ENCODE measurements around the gene IFIT2.

Gene IFIT2

DNA sequence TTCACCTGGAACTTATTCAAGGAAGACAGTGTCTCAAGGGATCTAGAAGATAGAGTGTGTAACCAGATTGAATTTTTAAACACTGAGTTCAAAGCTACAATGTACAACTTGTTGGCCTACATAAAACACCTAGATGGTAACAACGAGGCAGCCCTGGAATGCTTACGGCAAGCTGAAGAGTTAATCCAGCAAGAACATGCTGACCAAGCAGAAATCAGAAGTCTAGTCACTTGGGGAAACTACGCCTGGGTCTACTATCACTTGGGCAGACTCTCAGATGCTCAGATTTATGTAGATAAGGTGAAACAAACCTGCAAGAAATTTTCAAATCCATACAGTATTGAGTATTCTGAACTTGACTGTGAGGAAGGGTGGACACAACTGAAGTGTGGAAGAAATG lies 36.9 kb downstream of the IFIT2 start:
- no peak overlapping the region for H3K27ac ChIP-seq
- no peak for TF ChIP-seq ZFX (IDR thresholded peaks at IDR 0.05)
- TF ChIP-seq CTCF (conservative IDR thresholded peaks at IDR 0.05), result no peak

DNA sequence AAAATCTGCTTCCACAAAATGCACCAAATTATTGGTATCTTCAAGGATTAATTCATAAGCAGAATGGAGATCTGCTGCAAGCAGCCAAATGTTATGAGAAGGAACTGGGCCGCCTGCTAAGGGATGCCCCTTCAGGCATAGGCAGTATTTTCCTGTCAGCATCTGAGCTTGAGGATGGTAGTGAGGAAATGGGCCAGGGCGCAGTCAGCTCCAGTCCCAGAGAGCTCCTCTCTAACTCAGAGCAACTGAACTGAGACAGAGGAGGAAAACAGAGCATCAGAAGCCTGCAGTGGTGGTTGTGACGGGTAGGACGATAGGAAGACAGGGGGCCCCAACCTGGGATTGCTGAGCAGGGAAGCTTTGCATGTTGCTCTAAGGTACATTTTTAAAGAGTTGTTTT lies 38.0 kb downstream of the IFIT2 start:
- H3K27ac ChIP-seq, result no peak overlapping the region
- no peak for TF ChIP-seq ZFX (IDR thresholded peaks at IDR 0.05)
- no peak for TF ChIP-seq CTCF (conservative IDR thresholded peaks at IDR 0.05)

GRCh38 chr10:89341649-89342048 lies 39.8 kb downstream of the IFIT2 start:
- no peak overlapping the region for H3K27ac ChIP-seq
- TF ChIP-seq ZFX (IDR thresholded peaks at IDR 0.05), result no peak
- TF ChIP-seq CTCF (conservative IDR thresholded peaks at IDR 0.05), result no peak

DNA sequence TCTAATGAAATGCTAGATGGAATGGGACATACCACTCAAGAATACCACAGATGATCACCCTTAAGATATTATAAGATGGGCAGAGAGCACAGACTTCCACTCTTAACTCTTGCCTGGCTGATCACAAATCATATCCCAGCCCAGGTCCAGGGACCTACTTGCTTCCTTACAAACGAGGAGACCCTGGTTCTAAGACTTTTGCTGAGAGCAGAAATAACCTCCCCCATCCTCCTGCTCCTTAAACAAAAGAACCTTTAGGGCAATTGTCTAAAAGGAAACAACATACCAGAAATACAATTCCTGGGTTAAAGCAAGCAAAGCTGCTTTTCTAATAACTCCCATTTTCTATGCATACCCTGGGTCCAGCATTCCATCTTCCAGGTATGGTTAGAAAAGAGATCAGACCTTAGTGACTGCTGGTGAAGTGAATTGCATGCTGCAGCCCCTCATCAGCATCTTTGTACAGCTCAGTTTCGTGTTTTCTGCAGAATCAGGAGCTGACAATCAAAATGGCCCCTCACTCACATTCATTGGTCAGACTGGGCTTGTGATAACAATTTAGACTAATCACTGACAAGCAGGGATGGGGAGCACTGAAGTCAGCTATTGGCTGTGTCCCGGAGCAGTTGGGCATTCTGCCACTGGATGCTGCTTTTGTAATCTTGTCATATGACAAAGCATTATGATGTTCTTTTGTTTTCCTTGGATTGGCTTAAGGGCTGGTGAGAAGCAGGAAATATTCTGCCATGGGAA lies 40.5 kb downstream of the IFIT2 start:
- TF ChIP-seq ZFX (IDR thresholded peaks at IDR 0.05), result no peak
- no peak for TF ChIP-seq CTCF (conservative IDR thresholded peaks at IDR 0.05)
- H3K27ac ChIP-seq, result no peak overlapping the region

GRCh38 chr10:89343089-89343767 lies 41.4 kb downstream of the IFIT2 start:
- no peak overlapping the region for H3K27ac ChIP-seq
- TF ChIP-seq CTCF (conservative IDR thresholded peaks at IDR 0.05) (no peak), ZFX (IDR thresholded peaks at IDR 0.05) (no peak)

DNA sequence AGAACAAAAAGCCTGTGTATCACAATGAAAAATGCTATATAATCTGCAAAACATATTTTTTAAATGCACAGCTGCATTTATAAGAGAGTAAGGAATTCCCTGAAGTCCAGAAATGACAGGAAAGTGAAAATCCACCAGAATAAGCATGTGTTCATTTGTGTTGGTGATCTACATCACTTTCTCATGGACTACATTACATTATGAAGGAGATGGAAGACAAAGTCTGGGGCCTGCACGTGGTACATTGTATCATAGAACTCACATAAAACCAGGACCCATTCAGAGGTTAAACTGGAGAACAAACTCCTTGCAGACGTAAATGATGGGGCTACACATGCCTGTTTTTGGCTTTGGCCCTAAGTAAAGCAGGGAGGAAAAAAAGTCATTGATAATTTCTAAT lies 42.3 kb downstream of the IFIT2 start:
- TF ChIP-seq ZFX (IDR thresholded peaks at IDR 0.05), result no peak
- TF ChIP-seq CTCF (conservative IDR thresholded peaks at IDR 0.05), result no peak
- H3K27ac ChIP-seq, result no peak overlapping the region

- H3K27ac ChIP-seq, result no peak overlapping the region
- no peak for TF ChIP-seq ZFX (IDR thresholded peaks at IDR 0.05)
- TF ChIP-seq CTCF (conservative IDR thresholded peaks at IDR 0.05), result no peak
Observed at GRCh38 chr10:89345367-89346000, 43.6 kb downstream of the IFIT2 start.

Measured in C4-2B (cell line).